Natural killer cell (primary cell): ENCODE measurements around the gene CXXC5. TPM values are rescaled to one million over a fixed set of nuclear protein-coding genes. Genes with fewer than 3 reads are reported as not detected.
"Not testable (repeated sequence)": the region's sequence is repeated elsewhere in the genome, so short reads cannot be mapped to it uniquely, and the experiment has no call there.

Experiments
- ATAC-seq, 3 donors: fragments of 150-1000 bp in 2 of 3; fragments of 200-7000 bp in 1 of 3; cut with Tn5 transposase; 1 replicate in 1 of 3; 2 replicates in 2 of 3; pipeline ENCODE4 v1.10.0; 2021; ENCODE audit warnings: mild to moderate bottlenecking in 2 of 3, moderate library complexity in 2 of 3
- DNase-seq, 2 donors: peaks; one replicate each; pipeline versions ENCODE4 v3.0.0 to v3.0.0-alpha.2; 2013 to 2021; ENCODE audit warnings: mixed read lengths in 1 of 2
- H3K27ac ChIP-seq: one replicate; pipeline ENCODE4 v1.5.1; 2013; ENCODE audit warnings: mild to moderate bottlenecking, low read length
- H3K27me3 ChIP-seq: one replicate; pipeline ENCODE4 v1.6.1; 2013; ENCODE audit warnings: low read length; ENCODE audit not compliant: control insufficient read depth, insufficient read depth
- H3K36me3 ChIP-seq: one replicate; pipeline ENCODE4 v1.6.1; 2013; ENCODE audit warnings: low read length; ENCODE audit not compliant: control insufficient read depth, insufficient read depth
- H3K4me1 ChIP-seq: one replicate; pipeline ENCODE4 v1.6.1; 2013; ENCODE audit warnings: low read length; ENCODE audit not compliant: control insufficient read depth, insufficient read depth
- H3K4me3 ChIP-seq: one replicate; pipeline ENCODE4 v1.5.1; 2013; ENCODE audit warnings: low read length
- H3K9me3 ChIP-seq: one replicate; pipeline ENCODE4 v1.6.1; 2013; ENCODE audit warnings: low read length; ENCODE audit not compliant: control insufficient read depth, insufficient read depth
- H3K27ac Mint-ChIP-seq, 2 donors: one replicate each; pipeline ENCODE4 v1.8.0; 2022; ENCODE audit warnings: mild to moderate bottlenecking in 2 of 2, mixed read lengths in 2 of 2, moderate library complexity in 1 of 2
- H3K27me3 Mint-ChIP-seq, 2 donors: one replicate each; pipeline ENCODE4 v1.8.0; 2022; ENCODE audit warnings: low read depth in 2 of 2, mixed read lengths in 2 of 2
- H3K36me3 Mint-ChIP-seq: one replicate; pipeline ENCODE4 v1.8.0; 2022; ENCODE audit warnings: mixed read lengths
- H3K4me1 Mint-ChIP-seq, 2 donors: one replicate each; pipeline ENCODE4 v1.8.0; 2022; ENCODE audit warnings: mixed read lengths in 2 of 2
- H3K4me3 Mint-ChIP-seq: one replicate; pipeline ENCODE4 v1.8.0; 2022; ENCODE audit warnings: mild to moderate bottlenecking, moderate library complexity, mixed read lengths
- H3K9me3 Mint-ChIP-seq, 2 donors: one replicate each; pipeline ENCODE4 v1.8.0; 2022; ENCODE audit warnings: mixed read lengths in 2 of 2
- WGBS: methylation state at CpG from one replicate; pipeline ENCODE4 v1.1.7; 2013; ENCODE audit warnings: missing lambda C conversion rate; ENCODE audit not compliant: insufficient coverage; 5-methylcytosine and 5-hydroxymethylcytosine counted together
- intact Hi-C: fragments of 100-400 bp; cut with micrococcal nuclease; formaldehyde crosslinking; loops from one replicate; pipeline ENCODE4 v1.14.2; 2022
- total RNA-seq, 4 donors: library from RNA; stranded (reverse); fragments of 120-200 nt in 1 of 4; gene quantifications; one replicate each; pipeline versions ENCODE4 v1.2.3 to v1.2.4, GENCODE V29; 2013 to 2022
- TF ChIP-seq, protein P1 (sequence below): fragments of 200-600 bp; IDR thresholded peaks from one replicate; pipeline ENCODE4 v1.8.0; 2022; ENCODE audit warnings: antibody characterized with exemption

The CXXC5 gene
- total RNA-seq, 3 donors from 2014 or later (not counting 1 experiment from before 2014, with no cell fraction given): 75.6 to 124 (median 84.8) TPM

DNA sequence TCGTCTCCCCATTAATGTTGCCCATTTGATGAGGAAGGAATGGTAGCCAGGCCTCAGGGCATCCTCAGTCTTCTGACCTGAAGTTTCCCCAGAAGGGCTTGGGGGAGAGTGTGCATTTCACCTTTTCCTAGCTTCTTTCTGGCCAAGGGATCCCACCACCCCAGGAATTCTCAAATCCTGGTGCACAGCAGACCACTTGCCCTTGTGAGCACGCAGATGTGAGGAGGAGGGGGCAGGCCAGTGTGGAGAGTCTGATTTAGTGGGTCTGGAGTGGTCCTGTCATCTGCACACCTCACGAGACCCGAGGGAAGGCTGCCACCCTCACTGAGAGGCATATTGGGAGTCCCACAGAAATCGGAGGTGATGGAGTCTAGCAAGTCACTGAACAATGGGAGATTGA lies 64.3 kb downstream of the CXXC5 start:
- intact Hi-C loops: loop anchor here (10.0 kb wide), 1 partner anchor 258 kb away; no protein-coding TSS in a partner anchor
- no peaks in the 10 kb centered on the region for H3K36me3 Mint-ChIP-seq
- H3K27me3 ChIP-seq: no peaks in the 10 kb centered on the region
- peaks cover 32 to 43% of the 10 kb centered on the region in 2 donors for H3K4me1 Mint-ChIP-seq
- H3K9me3 Mint-ChIP-seq: no peaks in the 10 kb centered on the region
- ATAC-seq: no peak
- H3K36me3 ChIP-seq: no peaks in the 10 kb centered on the region
- H3K4me1 ChIP-seq: peaks cover 48% of the 10 kb centered on the region
- WGBS: 94% methylated on average over 5 of the region's 5 CpGs
- no peak for DNase-seq
- H3K27ac Mint-ChIP-seq: peak overlapping the region; percentile 30 to 77
- H3K4me3 Mint-ChIP-seq: peak overlapping the region; percentile 83
- no peak overlapping the region for H3K4me3 ChIP-seq
- TF ChIP-seq, protein P1, sequence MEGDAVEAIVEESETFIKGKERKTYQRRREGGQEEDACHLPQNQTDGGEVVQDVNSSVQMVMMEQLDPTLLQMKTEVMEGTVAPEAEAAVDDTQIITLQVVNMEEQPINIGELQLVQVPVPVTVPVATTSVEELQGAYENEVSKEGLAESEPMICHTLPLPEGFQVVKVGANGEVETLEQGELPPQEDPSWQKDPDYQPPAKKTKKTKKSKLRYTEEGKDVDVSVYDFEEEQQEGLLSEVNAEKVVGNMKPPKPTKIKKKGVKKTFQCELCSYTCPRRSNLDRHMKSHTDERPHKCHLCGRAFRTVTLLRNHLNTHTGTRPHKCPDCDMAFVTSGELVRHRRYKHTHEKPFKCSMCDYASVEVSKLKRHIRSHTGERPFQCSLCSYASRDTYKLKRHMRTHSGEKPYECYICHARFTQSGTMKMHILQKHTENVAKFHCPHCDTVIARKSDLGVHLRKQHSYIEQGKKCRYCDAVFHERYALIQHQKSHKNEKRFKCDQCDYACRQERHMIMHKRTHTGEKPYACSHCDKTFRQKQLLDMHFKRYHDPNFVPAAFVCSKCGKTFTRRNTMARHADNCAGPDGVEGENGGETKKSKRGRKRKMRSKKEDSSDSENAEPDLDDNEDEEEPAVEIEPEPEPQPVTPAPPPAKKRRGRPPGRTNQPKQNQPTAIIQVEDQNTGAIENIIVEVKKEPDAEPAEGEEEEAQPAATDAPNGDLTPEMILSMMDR: no peak
- no peaks in the 10 kb centered on the region for H3K27me3 Mint-ChIP-seq
- H3K27ac ChIP-seq: no peak overlapping the region
- H3K9me3 ChIP-seq: no peaks in the 10 kb centered on the region

DNA sequence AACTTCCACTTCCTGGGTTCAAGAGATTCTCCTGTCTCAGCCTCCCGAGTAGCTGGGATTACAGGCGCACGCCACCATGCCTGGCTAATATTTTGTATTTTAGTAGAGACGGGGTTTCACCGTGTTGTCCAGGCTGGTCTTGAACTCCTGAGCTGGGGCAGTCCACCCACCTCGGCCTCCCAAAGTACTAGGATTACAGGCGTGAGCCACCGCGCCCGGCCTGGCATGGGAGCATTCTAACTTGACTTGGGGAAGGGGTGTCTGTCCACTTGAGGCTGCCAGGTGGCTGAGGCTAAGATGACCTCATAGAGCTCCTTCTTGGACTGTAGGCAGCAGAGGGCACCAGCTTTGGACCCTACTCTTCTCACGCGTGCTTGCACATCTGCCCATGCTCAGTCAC lies 65.7 kb downstream of the CXXC5 start:
- WGBS: 94% methylated on average over 12 of the region's 12 CpGs
- H3K36me3 Mint-ChIP-seq, H3K36me3 ChIP-seq, H3K4me3 Mint-ChIP-seq, H3K9me3 Mint-ChIP-seq, H3K27ac ChIP-seq, H3K4me3 ChIP-seq, H3K27me3 ChIP-seq, H3K27me3 Mint-ChIP-seq, H3K9me3 ChIP-seq, H3K27ac Mint-ChIP-seq, ATAC-seq: not testable (repeated sequence)
- peaks cover 43% of the 10 kb centered on the region for H3K4me1 ChIP-seq
- H3K4me1 Mint-ChIP-seq: peaks cover 20 to 32% of the 10 kb centered on the region in 2 donors
- intact Hi-C loops: loop anchor here (10.0 kb wide), 1 partner anchor 259 kb away; no protein-coding TSS in a partner anchor
- peak in 1 of 2 donors; percentile 2 for DNase-seq

DNA sequence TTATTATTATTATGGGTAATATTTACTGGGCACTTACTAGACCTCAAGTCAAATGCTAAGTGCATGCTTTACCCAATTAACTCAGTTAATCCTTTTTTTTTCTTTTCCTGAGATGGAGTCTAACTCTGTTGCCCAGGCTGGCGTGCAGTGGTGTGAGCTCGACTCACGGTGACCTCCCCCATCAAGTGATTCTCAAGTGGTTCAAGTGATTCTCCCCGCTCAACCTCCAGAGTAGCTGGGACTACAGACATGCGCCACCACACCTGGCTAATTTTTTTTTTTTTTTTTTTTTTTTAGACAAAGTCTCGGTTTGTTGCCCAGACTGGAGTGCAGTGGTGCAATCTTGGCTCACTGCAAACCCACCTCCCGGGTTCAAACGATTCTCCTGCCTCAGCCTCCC lies 69.1 kb downstream of the CXXC5 start:
- H3K27me3 Mint-ChIP-seq: no peaks in the 10 kb centered on the region
- intact Hi-C loops: loop anchor here (10.0 kb wide), 1 partner anchor 262 kb away; no protein-coding TSS in a partner anchor
- WGBS: 94% methylated on average over 8 of the region's 8 CpGs
- no peak overlapping the region for H3K27ac Mint-ChIP-seq
- DNase-seq (no peak), ATAC-seq (no peak)
- H3K4me3 ChIP-seq: no peak overlapping the region
- no peak overlapping the region for H3K4me3 Mint-ChIP-seq
- H3K9me3 ChIP-seq: no peaks in the 10 kb centered on the region
- peaks cover 6% of the 10 kb centered on the region for H3K36me3 Mint-ChIP-seq
- H3K27me3 ChIP-seq: no peaks in the 10 kb centered on the region
- H3K4me1 Mint-ChIP-seq: peaks cover 13 to 14% of the 10 kb centered on the region in 2 donors
- peaks cover 0 to 5% of the 10 kb centered on the region in 2 donors for H3K9me3 Mint-ChIP-seq
- TF ChIP-seq, protein P1: no peak
- no peaks in the 10 kb centered on the region for H3K36me3 ChIP-seq
- no peak overlapping the region for H3K27ac ChIP-seq
- H3K4me1 ChIP-seq: peaks cover 12% of the 10 kb centered on the region

DNA sequence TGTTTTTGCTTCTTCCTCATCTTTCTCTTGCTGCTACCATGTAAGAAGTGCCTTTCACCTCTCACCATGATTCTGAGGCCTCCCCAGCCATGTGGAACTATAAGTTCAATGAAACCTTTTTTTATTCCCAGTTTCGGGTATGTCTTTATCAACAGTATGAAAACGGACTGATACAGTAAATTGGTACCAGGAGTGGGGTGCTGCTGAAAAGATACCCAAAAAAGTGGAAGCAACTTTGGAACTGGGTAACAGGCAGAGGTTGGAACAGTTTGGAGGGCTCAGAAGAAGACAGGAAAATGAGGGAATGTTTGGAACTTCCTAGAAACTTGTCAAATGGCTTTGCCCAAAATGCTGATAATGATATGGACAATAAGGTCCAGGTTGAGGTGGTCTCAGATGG lies 70.3 kb downstream of the CXXC5 start:
- H3K4me3 Mint-ChIP-seq, ATAC-seq, H3K27me3 Mint-ChIP-seq, H3K36me3 ChIP-seq, H3K27ac ChIP-seq, H3K4me1 Mint-ChIP-seq, H3K27ac Mint-ChIP-seq, H3K4me3 ChIP-seq, H3K4me1 ChIP-seq, H3K27me3 ChIP-seq, H3K9me3 ChIP-seq, DNase-seq, H3K9me3 Mint-ChIP-seq, H3K36me3 Mint-ChIP-seq: not testable (repeated sequence)
- WGBS: 94% methylated on average over 2 of the region's 2 CpGs
- intact Hi-C loops: loop anchor here (10.0 kb wide), 1 partner anchor 264 kb away; no protein-coding TSS in a partner anchor

DNA sequence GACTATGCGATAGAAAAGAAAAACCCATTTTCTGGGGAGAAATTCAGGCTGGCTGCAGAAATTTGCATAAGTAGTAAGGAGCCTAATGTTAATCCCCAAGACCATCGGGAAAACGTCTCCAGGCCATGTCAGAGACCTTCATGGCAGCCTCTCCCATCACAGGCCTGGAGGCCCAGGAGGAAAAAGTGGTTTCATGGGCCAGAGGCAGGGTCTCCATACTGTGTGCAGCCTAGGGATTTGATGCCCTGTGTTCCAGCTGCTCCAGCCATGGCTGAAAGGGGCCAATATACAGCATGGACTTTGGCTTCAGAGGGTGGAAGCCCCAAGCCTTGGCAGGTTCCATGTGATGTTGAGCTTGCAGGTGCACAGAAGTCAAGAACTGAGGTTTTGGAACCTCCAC lies 71.8 kb downstream of the CXXC5 start:
- H3K36me3 ChIP-seq, H3K4me3 Mint-ChIP-seq, H3K9me3 ChIP-seq, H3K27me3 ChIP-seq, DNase-seq, H3K27me3 Mint-ChIP-seq, ATAC-seq, H3K27ac Mint-ChIP-seq, H3K4me1 ChIP-seq, H3K4me3 ChIP-seq, H3K36me3 Mint-ChIP-seq, H3K4me1 Mint-ChIP-seq, H3K9me3 Mint-ChIP-seq, H3K27ac ChIP-seq: not testable (repeated sequence)
- intact Hi-C loops: loop anchor here (10.0 kb wide), 1 partner anchor 265 kb away; no protein-coding TSS in a partner anchor
- WGBS: 98% methylated on average over 3 of the region's 3 CpGs
